Erythroblast (primary cell): ENCODE results near the gene NPFFR1.

ENCODE experiments used
- GATA1 ChIP-seq: IDR thresholded peaks from 2 replicates; pipeline ENCODE4 v1.6.1; 2011; ENCODE audit warnings: low read depth, mild to moderate bottlenecking, control low read depth, low read length, moderate library complexity
- POLR2A ChIP-seq: IDR thresholded peaks from 2 replicates; pipeline ENCODE4 v1.6.1; 2011; ENCODE audit warnings: mild to moderate bottlenecking, low read length

DNA sequence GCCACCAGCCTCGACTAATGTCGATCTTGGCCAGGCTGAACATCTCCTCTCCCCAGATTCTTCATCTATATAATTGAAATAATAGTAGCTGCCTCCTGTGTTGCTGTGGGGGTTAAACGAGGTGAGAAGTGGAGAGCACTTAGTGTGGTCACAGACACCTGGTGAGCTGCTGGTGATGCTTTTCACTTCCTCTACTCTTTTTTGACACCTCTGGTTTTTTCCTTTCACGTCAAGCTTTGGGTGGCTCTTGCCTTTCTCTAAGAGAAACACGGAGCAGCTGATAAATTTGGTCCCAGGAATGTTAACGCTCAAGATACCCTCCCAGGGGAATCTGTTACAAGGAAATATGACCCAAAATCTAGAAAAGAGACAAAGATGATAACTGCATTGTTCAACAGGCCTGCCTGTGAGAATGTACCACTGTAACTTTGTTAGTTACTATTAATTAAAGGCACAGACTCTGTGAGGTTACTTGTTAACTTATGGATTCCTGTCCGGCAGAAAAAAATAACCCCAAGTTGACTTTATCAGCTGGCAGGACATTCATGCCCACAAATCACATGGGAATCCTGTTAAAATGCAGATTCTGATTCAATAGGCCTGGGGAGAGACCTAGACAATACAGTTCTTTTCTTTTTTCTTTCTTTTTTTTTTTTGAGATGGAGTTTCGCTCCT is 9.5 kb upstream of the NPFFR1 start:
- TF ChIP-seq POLR2A (no peak), GATA1 (no peak)
